IMR-90 (cell line): Measurements from ENCODE around the gene GPR132. TPM values are rescaled to one million over a fixed set of nuclear protein-coding genes. Genes with fewer than 3 reads are reported as not detected.

Experiments
- ATAC-seq: fragments of 200-7000 bp; cut with Tn5 transposase; 2 replicates; pipeline ENCODE4 v1.9.1; 2020; ENCODE audit warnings: low read depth, mild to moderate bottlenecking, moderate library complexity
- BruUV-seq: library from RNA; stranded (reverse); fragments of 400-500 nt; replicated peaks from 2 replicates; lab custom pipeline; 2021; lab: Mats Ljungman, UMichigan
- CTCF ChIA-PET: fragments of 300-600 bp; formaldehyde crosslinking; extraction: SDS; loops from one replicate; lab custom pipeline; 2021; ENCODE audit warnings: antibody characterized with exemption; lab: Yijun Ruan, JAX
- POLR2A ChIA-PET: fragments of 300-600 bp; sonication (Branson Sonifier 250); formaldehyde crosslinking; loops from one replicate; lab custom pipeline; 2022; ENCODE audit warnings: antibody characterized with exemption; ENCODE audit not compliant: unreplicated experiment; lab: Charles Lee
- DNase-seq: peaks from one replicate; pipeline ENCODE4 v3.0.0; 2013
- H2AFZ ChIP-seq: replicated peaks from 2 replicates; pipeline ENCODE3; 2013; ENCODE audit warnings: low read length, mild to moderate bottlenecking; ENCODE audit not compliant: poor library complexity
- H2AK5ac ChIP-seq: 2 replicates; pipeline ENCODE4 v1.6.1; 2013; ENCODE audit warnings: low read depth, low read length, inconsistent platforms
- H2AK9ac ChIP-seq: replicated peaks from 2 replicates; pipeline ENCODE3; 2013; ENCODE audit warnings: mild to moderate bottlenecking, low read depth, low read length, moderate library complexity; ENCODE audit not compliant: poor library complexity
- H2BK120ac ChIP-seq: 2 replicates; pipeline ENCODE4 v1.6.1; 2013; ENCODE audit warnings: low read depth, low read length, inconsistent platforms
- H2BK15ac ChIP-seq: 3 replicates; pipeline ENCODE4 v1.6.1; 2013; ENCODE audit warnings: low read depth, low read length, inconsistent platforms
- H2BK20ac ChIP-seq: 2 replicates; pipeline ENCODE4 v1.6.1; 2013; ENCODE audit warnings: low read depth, mild to moderate bottlenecking, inconsistent platforms, low read length, moderate library complexity
- H2BK5ac ChIP-seq: 2 replicates; pipeline ENCODE4 v1.6.1; 2013; ENCODE audit warnings: mild to moderate bottlenecking, low read depth, low read length, inconsistent platforms; ENCODE audit not compliant: poor library complexity, severe bottlenecking
- H3K14ac ChIP-seq: replicated peaks from 2 replicates; pipeline ENCODE4 v1.6.1; 2013; ENCODE audit warnings: low read depth, low read length, inconsistent platforms
- H3K18ac ChIP-seq: 2 replicates; pipeline ENCODE4 v1.6.1; 2013; ENCODE audit warnings: low read depth, low read length, control low read depth
- H3K23ac ChIP-seq: 2 replicates; pipeline ENCODE4 v1.6.1; 2013; ENCODE audit warnings: low read depth, low read length, inconsistent platforms
- H3K27ac ChIP-seq: 2 replicates; pipeline ENCODE4 v1.5.1; 2013; ENCODE audit warnings: mild to moderate bottlenecking, control low read depth, low read length; ENCODE audit not compliant: insufficient read depth
- H3K27me3 ChIP-seq: 2 replicates; pipeline ENCODE4 v1.6.1; 2013; ENCODE audit warnings: low read length; ENCODE audit not compliant: control insufficient read depth, insufficient read depth
- H3K36me3 ChIP-seq: 2 replicates; pipeline ENCODE4 v1.6.1; 2013; ENCODE audit warnings: low read length, mixed read lengths; ENCODE audit not compliant: control insufficient read depth, insufficient read depth
- H3K4ac ChIP-seq: 2 replicates; pipeline ENCODE4 v1.6.1; 2013; ENCODE audit warnings: low read depth, low read length, inconsistent platforms
- H3K4me1 ChIP-seq: 2 replicates; pipeline ENCODE4 v1.6.1; 2013; ENCODE audit warnings: low read length, mixed read lengths; ENCODE audit not compliant: control insufficient read depth, insufficient read depth
- H3K4me2 ChIP-seq: 2 replicates; pipeline ENCODE4 v1.6.1; 2013; ENCODE audit warnings: low read depth, mild to moderate bottlenecking, control low read depth, low read length, moderate library complexity
- H3K4me3 ChIP-seq: 2 replicates; pipeline ENCODE4 v1.5.1; 2013; ENCODE audit warnings: low read depth, mild to moderate bottlenecking, control low read depth, low read length, moderate library complexity; ENCODE audit not compliant: insufficient read depth
- H3K56ac ChIP-seq: 2 replicates; pipeline ENCODE4 v1.6.1; 2013; ENCODE audit warnings: low read length, inconsistent platforms; ENCODE audit not compliant: insufficient read depth; ENCODE audit errors: extremely low read depth
- H3K79me1 ChIP-seq, 2 experiments: 2 replicates each; pipeline ENCODE4 v1.6.1; 2013; ENCODE audit warnings: low read length in 2 of 2, inconsistent platforms in 1 of 2, low read depth in 1 of 2
- H3K9ac ChIP-seq: 2 replicates; pipeline ENCODE4 v1.6.1; 2013; ENCODE audit warnings: low read depth, low read length, control low read depth
- H3K9me1 ChIP-seq: 2 replicates; pipeline ENCODE4 v1.6.1; 2013; ENCODE audit warnings: low read length, inconsistent platforms; ENCODE audit not compliant: insufficient read depth
- H3K9me3 ChIP-seq: 2 replicates; pipeline ENCODE4 v1.6.1; 2013; ENCODE audit warnings: low read length; ENCODE audit not compliant: control insufficient read depth, insufficient read depth
- H4K20me1 ChIP-seq: 2 replicates; pipeline ENCODE4 v1.6.1; 2013; ENCODE audit warnings: low read length, inconsistent platforms; ENCODE audit not compliant: insufficient read depth
- H4K5ac ChIP-seq: 2 replicates; pipeline ENCODE4 v1.6.1; 2013; ENCODE audit warnings: mild to moderate bottlenecking, low read depth, low read length, control low read depth
- H4K8ac ChIP-seq, 2 experiments: 2 replicates each; pipeline ENCODE4 v1.6.1; 2013; ENCODE audit warnings: low read depth in 2 of 2, low read length in 2 of 2, control low read depth in 1 of 2, inconsistent platforms in 1 of 2
- H4K91ac ChIP-seq: 2 replicates; pipeline ENCODE4 v1.6.1; 2013; ENCODE audit warnings: low read depth, low read length, inconsistent platforms; ENCODE audit not compliant: insufficient read depth
- CHD1 ChIP-seq: IDR thresholded peaks from 2 replicates; pipeline ENCODE4 v1.6.1; 2012; ENCODE audit warnings: low read depth, low read length, improper control_type of control experiment
- CTCF ChIP-seq: conservative IDR thresholded peaks from 2 replicates; pipeline ENCODE4 v1.5.1; 2012; ENCODE audit warnings: mild to moderate bottlenecking, low read depth, low read length, improper control_type of control experiment
- ELK1 ChIP-seq: fragments of 150-350 bp; IDR thresholded peaks from 2 replicates; pipeline ENCODE4 v1.6.1; 2016; ENCODE audit warnings: low read depth, mild to moderate bottlenecking, low read length, moderate library complexity, borderline replicate concordance
- MAZ ChIP-seq: IDR thresholded peaks from 2 replicates; pipeline ENCODE4 v1.6.1; 2012; ENCODE audit warnings: low read depth, mild to moderate bottlenecking, low read length, improper control_type of control experiment, moderate library complexity, borderline replicate concordance
- MXI1 ChIP-seq: IDR thresholded peaks from 2 replicates; pipeline ENCODE4 v1.6.1; 2012; ENCODE audit warnings: low read depth, mild to moderate bottlenecking, low read length, moderate library complexity, borderline replicate concordance
- NFE2L2 ChIP-seq: fragments of 150-350 bp; IDR thresholded peaks from 2 replicates; pipeline ENCODE4 v1.6.1; 2016; ENCODE audit warnings: low read depth, mild to moderate bottlenecking, low read length
- POLR2A ChIP-seq: IDR thresholded peaks from 2 replicates; pipeline ENCODE4 v1.6.1; 2012; ENCODE audit warnings: mild to moderate bottlenecking, low read depth, low read length
- RAD21 ChIP-seq: IDR thresholded peaks from 2 replicates; pipeline ENCODE4 v1.6.1; 2012; ENCODE audit warnings: low read length, improper control_type of control experiment
- RCOR1 ChIP-seq: IDR thresholded peaks from 2 replicates; pipeline ENCODE4 v1.6.1; 2012; ENCODE audit warnings: mild to moderate bottlenecking, low read length, improper control_type of control experiment; ENCODE audit not compliant: insufficient replicate concordance
- RFX5 ChIP-seq: IDR thresholded peaks from 2 replicates; pipeline ENCODE4 v1.8.0; 2012; ENCODE audit warnings: low read depth, mild to moderate bottlenecking, low read length, moderate library complexity
- SMC3 ChIP-seq: fragments of 150-350 bp; IDR thresholded peaks from 2 replicates; pipeline ENCODE4 v1.6.1; 2016; ENCODE audit warnings: low read depth, mild to moderate bottlenecking, antibody characterized with exemption, low read length, moderate library complexity
- WGBS, 2 experiments: methylation state at CpG; one replicate each; pipeline versions ENCODE4 v1.1.5 to v1.1.7; 2013; ENCODE audit warnings: missing lambda C conversion rate in 2 of 2; ENCODE audit not compliant: insufficient read length in 1 of 2; ENCODE audit errors: extremely low coverage in 2 of 2; 5-methylcytosine and 5-hydroxymethylcytosine counted together
- dilution Hi-C: fragments of 300-500 bp; cut with HindIII; formaldehyde crosslinking; loops from one replicate; pipeline ENCODE4 v1.14.3; 2018; ENCODE audit warnings: low sequenced_read_pairs; ENCODE audit not compliant: unreplicated experiment
- in situ Hi-C: fragments of 300-500 bp; cut with MboI; formaldehyde crosslinking; loops from 3 replicates; pipeline ENCODE4 v1.14.3; 2019; ENCODE audit warnings: low sequenced_read_pairs, inconsistent platforms, mixed read lengths
- intact Hi-C: fragments of 100-400 bp; cut with micrococcal nuclease; formaldehyde crosslinking; loops from 2 replicates; pipeline ENCODE4 v1.10.0; 2022
- polyA plus RNA-seq, 3 experiments: library from polyadenylated mRNA; depleted of rRNA; stranded (reverse); fragments of >200 nt; gene quantifications; 2 replicates each; pipeline ENCODE4 v1.2.3, GENCODE V29; 2012; ENCODE audit warnings: low replicate concordance in 1 of 3
- total RNA-seq: library from RNA; depleted of rRNA; stranded (reverse); fragments of >200 nt; gene quantifications from 2 replicates; pipeline ENCODE4 v1.2.3, GENCODE V29; 2012
- TF ChIP-seq, protein P1 (sequence below): fragments of 150-350 bp; IDR thresholded peaks from 2 replicates; pipeline ENCODE4 v1.6.1; 2017; ENCODE audit warnings: mild to moderate bottlenecking, antibody characterized with exemption, low read length, low read depth

The GPR132 gene
- total and polyA plus RNA-seq, 2 of the 4 experiments (the other 2 are of a cell fraction): under 0.01 to 0.10 TPM

DNA sequence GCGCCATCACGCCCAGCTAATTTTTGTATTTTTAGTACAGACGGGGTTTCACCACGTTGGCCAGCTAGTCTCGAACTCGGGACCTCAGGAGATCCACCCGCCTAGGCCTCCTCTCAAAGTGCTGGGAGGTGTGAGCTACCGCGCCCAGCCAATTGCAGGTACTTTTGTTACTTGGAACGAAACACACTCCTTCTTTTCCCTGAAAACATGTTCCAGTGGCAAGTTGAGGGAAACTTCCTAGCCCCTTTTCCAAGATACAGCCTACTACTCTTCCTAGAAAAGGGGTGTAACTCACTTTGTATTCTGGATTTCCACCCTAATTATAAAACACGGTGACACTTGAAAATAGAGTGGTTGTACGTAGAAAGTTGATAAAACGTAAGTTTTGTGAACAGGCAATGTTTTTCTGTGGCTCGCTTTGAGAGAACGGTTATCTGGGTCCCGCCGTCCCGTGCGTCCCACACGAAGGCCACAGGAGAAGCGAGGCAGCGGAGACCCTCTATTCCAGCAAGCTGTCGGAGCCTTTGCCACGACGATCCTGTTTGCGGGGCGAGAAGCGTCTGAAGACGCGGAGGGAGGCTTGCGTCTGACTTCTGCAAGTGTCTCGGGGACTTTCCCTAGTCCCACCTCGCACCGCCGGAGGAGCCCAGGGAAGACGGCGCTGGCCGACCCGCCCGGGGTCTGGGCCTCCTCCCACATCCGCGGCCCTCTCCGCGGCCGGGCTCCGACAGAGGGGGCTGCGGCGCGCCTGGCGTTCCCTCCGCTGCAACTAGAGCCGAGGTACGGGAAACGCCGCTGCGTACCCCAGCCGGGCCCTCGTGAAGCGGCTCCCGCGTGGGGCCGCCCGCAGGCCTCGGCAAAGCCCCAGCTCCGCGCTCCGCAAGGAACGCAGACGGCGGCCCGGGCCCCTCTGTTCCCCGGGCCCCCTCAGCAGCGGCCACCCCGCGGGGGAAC, 45.1 kb downstream of the GPR132 start:
- in situ Hi-C loops (no loop called here), intact Hi-C loops (loop anchor here (2.0 kb wide), 1 partner anchor 43 kb away; no protein-coding TSS in a partner anchor), dilution Hi-C loops (no loop called here)
- H2BK120ac ChIP-seq: no peak overlapping the region
- DNase-seq: peak; percentile 49
- ATAC-seq: peak; percentile 12
- H3K9ac ChIP-seq: peak overlapping the region; percentile 96
- H2BK15ac ChIP-seq: no peak overlapping the region
- no peaks in the 10 kb centered on the region for H3K9me3 ChIP-seq
- peak overlapping the region; percentile 48; the same call in 1 of the 2 replicates for H4K91ac ChIP-seq
- H2AK5ac ChIP-seq: peak overlapping the region; percentile 42; the same call in 1 of the 2 replicates
- peak overlapping the region; percentile 91 for H3K4me3 ChIP-seq
- peaks cover 14% of the 10 kb centered on the region for H3K9me1 ChIP-seq
- WGBS, 2 experiments: 2% methylated on average over 27 of the region's 75 CpGs; no CpG with 5 or more reads in 1 of the 2 experiments
- H3K4ac ChIP-seq: peak overlapping the region; percentile 52
- ChIA-PET CTCF (interaction anchor here (1.0 to 1.5 kb wide), 2 partner anchors 20 to 25 kb away, joined by 4 read pairs; no protein-coding TSS in a partner anchor), POLR2A (interaction anchor here (0.7 to 1.3 kb wide), 2 partner anchors 35 to 305 kb away, joined by 3 to 4 read pairs; partner anchors contain the start of gene CLBA1)
- peaks cover 37% of the 10 kb centered on the region for H4K20me1 ChIP-seq
- peak overlapping the region; percentile 85 for H3K23ac ChIP-seq
- peak overlapping the region; percentile 89 for H2AFZ ChIP-seq
- H3K79me1 ChIP-seq: peaks cover 10 to 27% of the 10 kb centered on the region in 2 experiments; a peak in 3 of 4 replicates
- H4K8ac ChIP-seq: peak overlapping the region; percentile 61 to 67; a peak in 3 of 4 replicates
- H3K4me2 ChIP-seq: peak overlapping the region; percentile 96
- H2BK20ac ChIP-seq: no peak overlapping the region
- H3K36me3 ChIP-seq: no peaks in the 10 kb centered on the region
- H3K4me1 ChIP-seq: peaks cover 17% of the 10 kb centered on the region
- no peaks in the 10 kb centered on the region for H3K27me3 ChIP-seq
- peak overlapping the region; percentile 89 for H2AK9ac ChIP-seq
- no TSS peak for BruUV-seq
- H2BK5ac ChIP-seq: peak overlapping the region; percentile 60
- peak overlapping the region; percentile 89 for H3K27ac ChIP-seq
- H3K56ac ChIP-seq: peak overlapping the region; percentile 84
- no peak overlapping the region for H3K18ac ChIP-seq
- peak overlapping the region; percentile 56 for H4K5ac ChIP-seq
- H3K14ac ChIP-seq: peak overlapping the region; percentile 81
- peak; percentile 30; the same call in 1 of the 2 replicates for TF ChIP-seq CTCF
- TF ChIP-seq CHD1: no peak
- TF ChIP-seq, protein P1, sequence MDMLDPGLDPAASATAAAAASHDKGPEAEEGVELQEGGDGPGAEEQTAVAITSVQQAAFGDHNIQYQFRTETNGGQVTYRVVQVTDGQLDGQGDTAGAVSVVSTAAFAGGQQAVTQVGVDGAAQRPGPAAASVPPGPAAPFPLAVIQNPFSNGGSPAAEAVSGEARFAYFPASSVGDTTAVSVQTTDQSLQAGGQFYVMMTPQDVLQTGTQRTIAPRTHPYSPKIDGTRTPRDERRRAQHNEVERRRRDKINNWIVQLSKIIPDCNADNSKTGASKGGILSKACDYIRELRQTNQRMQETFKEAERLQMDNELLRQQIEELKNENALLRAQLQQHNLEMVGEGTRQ: no peak
- TF ChIP-seq MAZ: peak; percentile 44; the same call in 1 of the 2 replicates
- TF ChIP-seq RCOR1: no peak
- TF ChIP-seq ELK1: no peak
- TF ChIP-seq RAD21: peak; percentile 27
- TF ChIP-seq MXI1: no peak
- no peak for TF ChIP-seq NFE2L2
- TF ChIP-seq RFX5: no peak
- TF ChIP-seq POLR2A: no peak
- no peak for TF ChIP-seq SMC3
